Measurements from ENCODE around the gene RIPPLY2.

RIPPLY2 gene

DNA sequence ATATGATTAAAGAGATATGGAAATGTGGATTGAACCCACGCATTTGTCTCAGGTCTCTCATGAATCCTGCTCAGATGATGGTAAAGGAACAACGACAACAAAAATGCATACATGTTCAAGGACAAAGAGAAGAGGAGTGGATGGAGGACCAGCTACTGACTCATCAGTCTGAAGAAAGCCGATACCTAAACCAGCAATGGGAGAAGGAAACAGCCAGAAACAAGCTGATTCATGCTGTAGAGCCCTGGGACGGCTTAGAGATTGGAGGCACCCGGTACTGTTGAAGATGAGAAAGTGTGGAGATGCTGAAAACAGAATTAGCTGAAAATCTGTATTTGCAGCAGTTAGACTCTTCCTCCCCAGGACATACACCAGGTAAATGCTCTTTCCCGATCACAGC is 14.4 kb upstream of the RIPPLY2 start:
- no peaks in the 10 kb centered on the region for H3K36me3 ChIP-seq (ENCODE audit: insufficient read depth, low read length)
- no peaks in the 10 kb centered on the region for H3K9me3 ChIP-seq (ENCODE audit: low read length)
- H3K27ac ChIP-seq (ENCODE audit: low read depth, low read length): no peak overlapping the region
- no peaks in the 10 kb centered on the region for H3K4me1 ChIP-seq (ENCODE audit: insufficient read depth, low read length)
- H3K9ac ChIP-seq (ENCODE audit: low read length): no peak overlapping the region
- no peak overlapping the region for H3K4me3 ChIP-seq (ENCODE audit: low read depth in 1 of 2, low read length in 2 of 2)
- no peaks in the 10 kb centered on the region for H3K27me3 ChIP-seq (ENCODE audit: control insufficient read depth in 1 of 2, insufficient read depth in 2 of 2, low read length in 2 of 2)

DNA sequence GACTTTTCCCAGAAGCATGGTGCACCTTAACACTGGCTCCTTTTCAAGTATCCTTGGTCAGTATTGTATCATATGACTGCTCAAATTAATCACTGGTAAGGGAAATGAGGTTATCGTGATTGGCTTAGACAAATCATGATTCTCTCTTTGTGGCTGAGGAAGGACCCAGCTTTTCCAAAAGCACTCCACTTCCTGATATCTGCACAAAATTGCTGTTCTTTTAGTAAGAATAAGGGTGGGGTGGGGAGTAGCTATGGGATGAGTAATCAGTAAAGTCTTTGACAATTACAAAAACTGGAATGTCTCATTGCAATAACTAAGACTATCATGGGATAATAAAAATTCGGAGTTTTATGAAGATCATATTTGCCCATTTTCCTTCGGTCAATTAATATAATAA is 9.0 kb upstream of the RIPPLY2 start:
- Histone ChIP-seq H3K36me3 (ENCODE audit: insufficient read depth, low read length) (no peaks in the 10 kb centered on the region), H3K4me1 (ENCODE audit: insufficient read depth, low read length) (no peaks in the 10 kb centered on the region), H3K9me3 (ENCODE audit: low read length) (no peaks in the 10 kb centered on the region), H3K9ac (ENCODE audit: low read length) (no peak overlapping the region), H3K27me3 (ENCODE audit: control insufficient read depth in 1 of 2, insufficient read depth in 2 of 2, low read length in 2 of 2) (no peaks in the 10 kb centered on the region), H3K4me3 (ENCODE audit: low read depth in 1 of 2, low read length in 2 of 2) (no peak overlapping the region), H3K27ac (ENCODE audit: low read depth, low read length) (no peak overlapping the region)

DNA sequence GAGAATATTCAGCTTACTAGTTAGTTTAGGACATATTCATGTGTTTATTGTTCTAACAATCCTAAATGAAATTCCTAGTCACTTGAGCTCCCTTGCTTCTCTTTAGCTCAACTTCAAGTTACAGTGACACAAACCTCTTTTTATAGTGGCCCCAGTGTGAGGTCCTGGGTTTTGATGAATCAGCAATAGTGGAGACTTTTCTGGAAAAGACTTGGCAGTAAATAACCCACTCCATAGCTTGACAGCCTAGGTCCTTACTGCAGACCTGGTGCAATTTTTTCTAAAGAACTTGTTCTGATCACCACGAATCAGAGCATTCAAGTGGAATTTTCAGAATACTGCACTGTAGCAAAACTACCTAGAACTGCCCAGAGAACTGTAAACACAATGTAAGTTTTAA is 6.9 kb upstream of the RIPPLY2 start:
- H3K9ac ChIP-seq (ENCODE audit: low read length): no peak overlapping the region
- no peak overlapping the region for H3K27ac ChIP-seq (ENCODE audit: low read depth, low read length)
- H3K4me3 ChIP-seq (ENCODE audit: low read depth in 1 of 2, low read length in 2 of 2): no peak overlapping the region
- no peaks in the 10 kb centered on the region for H3K9me3 ChIP-seq (ENCODE audit: low read length)
- H3K4me1 ChIP-seq (ENCODE audit: insufficient read depth, low read length): no peaks in the 10 kb centered on the region
- H3K27me3 ChIP-seq (ENCODE audit: control insufficient read depth in 1 of 2, insufficient read depth in 2 of 2, low read length in 2 of 2): no peaks in the 10 kb centered on the region
- H3K36me3 ChIP-seq (ENCODE audit: insufficient read depth, low read length): no peaks in the 10 kb centered on the region

DNA sequence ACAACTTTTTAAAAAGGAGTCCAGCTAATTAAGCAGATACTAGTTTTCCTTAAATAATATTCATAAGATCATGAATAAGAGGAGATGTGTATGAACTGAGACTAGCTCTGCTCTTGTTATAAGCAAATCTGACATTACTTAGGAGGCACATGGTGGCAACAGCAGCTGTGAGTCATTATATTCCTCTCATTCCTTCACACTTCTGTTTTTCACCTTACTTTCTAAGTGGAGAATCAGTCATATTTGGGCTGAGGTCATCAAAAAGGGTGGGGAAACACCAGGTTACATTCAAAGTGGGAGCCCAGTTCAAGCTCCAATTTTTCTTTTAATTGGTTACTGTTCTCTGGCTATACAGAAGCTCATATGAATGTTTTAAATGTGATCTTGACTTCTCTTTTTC is 6.0 kb upstream of the RIPPLY2 start:
- no peak overlapping the region for H3K9ac ChIP-seq (ENCODE audit: low read length)
- no peaks in the 10 kb centered on the region for H3K27me3 ChIP-seq (ENCODE audit: control insufficient read depth in 1 of 2, insufficient read depth in 2 of 2, low read length in 2 of 2)

DNA sequence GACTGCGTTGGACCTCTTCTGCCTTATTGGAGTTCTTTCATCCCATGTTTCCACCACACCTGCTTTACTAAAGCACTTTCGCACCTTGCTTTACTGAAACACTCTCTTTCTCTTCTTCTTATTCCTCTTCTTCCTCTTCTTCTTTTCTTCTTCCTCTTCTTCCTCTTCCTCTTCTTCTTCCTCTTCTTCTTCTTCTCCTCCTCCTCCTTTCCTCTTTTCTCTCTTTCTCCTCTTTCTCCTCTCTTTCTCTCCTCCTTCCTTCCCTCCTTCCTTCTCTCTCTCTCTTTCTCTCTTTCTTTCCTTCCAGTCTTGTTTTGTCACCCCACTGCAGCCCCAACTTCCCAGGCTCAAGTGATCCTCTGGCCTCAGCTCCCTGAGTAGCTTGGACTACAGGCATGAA is 4.0 kb upstream of the RIPPLY2 start:
- Histone ChIP-seq H3K9me3 (ENCODE audit: low read length) (no peaks in the 10 kb centered on the region), H3K4me3 (ENCODE audit: low read depth in 1 of 2, low read length in 2 of 2) (no peak overlapping the region), H3K36me3 (ENCODE audit: insufficient read depth, low read length) (no peaks in the 10 kb centered on the region), H3K27ac (ENCODE audit: low read depth, low read length) (no peak overlapping the region), H3K9ac (ENCODE audit: low read length) (no peak overlapping the region), H3K27me3 (ENCODE audit: control insufficient read depth in 1 of 2, insufficient read depth in 2 of 2, low read length in 2 of 2) (no peaks in the 10 kb centered on the region), H3K4me1 (ENCODE audit: insufficient read depth, low read length) (peaks cover 5% of the 10 kb centered on the region)

More for the DNA sequence above, 6.0 kb upstream of the RIPPLY2 start:
- Histone ChIP-seq H3K27ac (ENCODE audit: low read depth, low read length) (no peak overlapping the region), H3K36me3 (ENCODE audit: insufficient read depth, low read length) (no peaks in the 10 kb centered on the region), H3K4me3 (ENCODE audit: low read depth in 1 of 2, low read length in 2 of 2) (no peak overlapping the region), H3K9me3 (ENCODE audit: low read length) (no peaks in the 10 kb centered on the region), H3K4me1 (ENCODE audit: insufficient read depth, low read length) (no peaks in the 10 kb centered on the region)

DNA sequence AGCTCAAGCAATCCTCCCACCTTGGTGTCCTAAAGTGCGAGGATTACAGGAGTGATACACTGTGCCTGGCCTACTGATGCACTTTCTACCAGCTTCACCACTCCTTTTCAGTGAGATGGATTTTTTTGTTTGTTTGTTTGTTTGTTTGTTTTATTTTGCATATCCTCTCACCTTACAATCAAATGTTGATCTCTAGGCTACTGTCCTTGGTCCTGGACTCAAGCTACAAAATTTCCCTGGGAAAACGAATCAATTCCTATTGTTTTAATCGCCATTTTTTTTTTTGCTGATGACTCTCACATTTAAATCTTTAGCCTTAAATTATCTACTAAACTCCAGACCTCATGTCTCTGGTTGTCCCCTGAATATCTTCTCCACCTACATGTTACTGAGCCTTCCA is 3.5 kb upstream of the RIPPLY2 start:
- Histone ChIP-seq H3K36me3 (ENCODE audit: insufficient read depth, low read length) (no peaks in the 10 kb centered on the region), H3K4me1 (ENCODE audit: insufficient read depth, low read length) (peaks cover 5% of the 10 kb centered on the region), H3K9me3 (ENCODE audit: low read length) (no peaks in the 10 kb centered on the region), H3K4me3 (ENCODE audit: low read depth in 1 of 2, low read length in 2 of 2) (no peak overlapping the region), H3K9ac (ENCODE audit: low read length) (no peak overlapping the region), H3K27ac (ENCODE audit: low read depth, low read length) (no peak overlapping the region), H3K27me3 (ENCODE audit: control insufficient read depth in 1 of 2, insufficient read depth in 2 of 2, low read length in 2 of 2) (no peaks in the 10 kb centered on the region)

DNA sequence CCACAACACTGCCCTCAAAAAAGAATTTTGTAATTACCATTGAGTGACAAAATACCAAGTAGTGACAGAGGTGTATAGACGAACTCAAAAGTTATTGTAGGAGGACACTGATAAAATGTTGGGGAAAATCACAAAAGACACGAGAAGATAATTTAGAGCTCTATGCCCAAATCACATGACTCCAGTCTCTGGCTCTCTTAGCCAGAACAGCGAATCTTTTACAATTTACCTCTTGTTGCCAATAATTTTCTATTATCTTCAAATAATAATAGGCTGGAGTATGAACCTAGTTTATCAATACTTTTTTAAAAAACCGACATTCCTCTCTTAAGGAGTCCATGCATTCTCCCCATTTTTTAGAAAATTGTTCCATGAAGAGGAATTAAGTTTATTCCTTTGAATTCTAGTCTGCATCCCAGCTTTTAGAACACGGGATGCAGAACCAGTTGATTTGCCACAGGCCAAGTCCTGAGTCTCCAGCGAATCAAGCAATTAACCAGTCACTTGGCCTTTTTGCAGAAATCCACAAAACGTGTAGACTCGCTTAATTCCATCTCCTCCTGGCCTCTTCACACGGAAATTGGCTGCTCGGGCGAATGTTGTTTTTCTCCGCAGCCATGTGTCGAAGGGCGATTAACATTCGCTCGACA is 507 bp upstream of the RIPPLY2 start:
- Histone ChIP-seq H3K9me3 (ENCODE audit: low read length) (no peaks in the 10 kb centered on the region), H3K27me3 (ENCODE audit: control insufficient read depth in 1 of 2, insufficient read depth in 2 of 2, low read length in 2 of 2) (no peaks in the 10 kb centered on the region), H3K4me1 (ENCODE audit: insufficient read depth, low read length) (peaks cover 5% of the 10 kb centered on the region), H3K27ac (ENCODE audit: low read depth, low read length) (no peak overlapping the region), H3K4me3 (ENCODE audit: low read depth in 1 of 2, low read length in 2 of 2) (peak overlapping the region; percentile 45 to 62), H3K9ac (ENCODE audit: low read length) (no peak overlapping the region), H3K36me3 (ENCODE audit: insufficient read depth, low read length) (no peaks in the 10 kb centered on the region)

DNA sequence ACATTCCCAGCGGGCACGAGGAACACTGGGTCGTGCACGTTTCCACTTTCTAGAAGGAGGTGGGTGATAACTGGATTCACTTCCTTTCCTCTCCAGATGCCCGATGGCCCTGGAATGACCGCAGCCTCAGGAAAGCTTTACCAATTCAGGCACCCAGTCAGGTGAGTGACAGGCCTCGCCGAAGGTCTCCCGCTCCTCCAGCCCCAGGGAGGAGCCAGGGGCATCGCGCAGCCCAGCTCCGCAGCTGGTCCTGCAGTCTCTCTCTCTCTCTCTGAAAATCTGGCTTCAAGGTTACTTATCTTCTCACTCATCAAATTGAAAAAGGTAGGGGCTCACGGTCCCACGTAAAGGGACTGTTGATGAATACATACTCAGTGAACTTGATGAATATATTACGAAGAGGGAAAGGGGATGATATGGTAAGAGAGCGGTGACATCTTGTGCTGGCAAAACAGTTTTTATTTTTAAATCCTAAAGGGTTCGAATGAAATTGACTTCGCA is 891 bp downstream of the RIPPLY2 start:
- H3K36me3 ChIP-seq (ENCODE audit: insufficient read depth, low read length): no peaks in the 10 kb centered on the region
- peak overlapping the region; percentile 45 to 62 for H3K4me3 ChIP-seq (ENCODE audit: low read depth in 1 of 2, low read length in 2 of 2)
- no peaks in the 10 kb centered on the region for H3K27me3 ChIP-seq (ENCODE audit: control insufficient read depth in 1 of 2, insufficient read depth in 2 of 2, low read length in 2 of 2)
- H3K9ac ChIP-seq (ENCODE audit: low read length): no peak overlapping the region
- H3K4me1 ChIP-seq (ENCODE audit: insufficient read depth, low read length): peaks cover 10% of the 10 kb centered on the region
- H3K9me3 ChIP-seq (ENCODE audit: low read length): no peaks in the 10 kb centered on the region
- H3K27ac ChIP-seq (ENCODE audit: low read depth, low read length): no peak overlapping the region

DNA sequence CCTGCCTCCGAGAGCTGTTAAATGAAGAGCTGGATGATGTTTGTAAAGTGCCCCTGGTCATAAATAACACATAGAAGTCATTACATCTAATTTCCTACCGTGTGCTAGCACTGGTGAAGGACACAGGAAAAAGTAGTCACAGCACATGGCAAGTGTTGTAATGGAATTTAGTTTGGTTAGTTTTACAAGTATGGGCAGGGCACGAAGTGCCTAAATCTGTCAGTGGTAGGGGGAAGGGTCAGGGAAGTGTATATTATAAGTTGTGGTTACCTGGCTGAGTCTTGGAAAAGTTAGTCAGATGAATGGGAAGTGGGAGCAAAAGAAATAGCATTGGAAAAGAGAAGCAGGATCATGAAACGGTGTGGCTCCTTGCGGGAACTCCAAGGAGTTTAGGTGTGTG is 1.6 kb downstream of the RIPPLY2 start:
- no peak overlapping the region for H3K9ac ChIP-seq (ENCODE audit: low read length)
- no peaks in the 10 kb centered on the region for H3K36me3 ChIP-seq (ENCODE audit: insufficient read depth, low read length)
- peaks cover 12% of the 10 kb centered on the region for H3K4me1 ChIP-seq (ENCODE audit: insufficient read depth, low read length)
- H3K4me3 ChIP-seq (ENCODE audit: low read depth in 1 of 2, low read length in 2 of 2): no peak overlapping the region
- H3K9me3 ChIP-seq (ENCODE audit: low read length): no peaks in the 10 kb centered on the region
- H3K27me3 ChIP-seq (ENCODE audit: control insufficient read depth in 1 of 2, insufficient read depth in 2 of 2, low read length in 2 of 2): no peaks in the 10 kb centered on the region
- H3K27ac ChIP-seq (ENCODE audit: low read depth, low read length): no peak overlapping the region

DNA sequence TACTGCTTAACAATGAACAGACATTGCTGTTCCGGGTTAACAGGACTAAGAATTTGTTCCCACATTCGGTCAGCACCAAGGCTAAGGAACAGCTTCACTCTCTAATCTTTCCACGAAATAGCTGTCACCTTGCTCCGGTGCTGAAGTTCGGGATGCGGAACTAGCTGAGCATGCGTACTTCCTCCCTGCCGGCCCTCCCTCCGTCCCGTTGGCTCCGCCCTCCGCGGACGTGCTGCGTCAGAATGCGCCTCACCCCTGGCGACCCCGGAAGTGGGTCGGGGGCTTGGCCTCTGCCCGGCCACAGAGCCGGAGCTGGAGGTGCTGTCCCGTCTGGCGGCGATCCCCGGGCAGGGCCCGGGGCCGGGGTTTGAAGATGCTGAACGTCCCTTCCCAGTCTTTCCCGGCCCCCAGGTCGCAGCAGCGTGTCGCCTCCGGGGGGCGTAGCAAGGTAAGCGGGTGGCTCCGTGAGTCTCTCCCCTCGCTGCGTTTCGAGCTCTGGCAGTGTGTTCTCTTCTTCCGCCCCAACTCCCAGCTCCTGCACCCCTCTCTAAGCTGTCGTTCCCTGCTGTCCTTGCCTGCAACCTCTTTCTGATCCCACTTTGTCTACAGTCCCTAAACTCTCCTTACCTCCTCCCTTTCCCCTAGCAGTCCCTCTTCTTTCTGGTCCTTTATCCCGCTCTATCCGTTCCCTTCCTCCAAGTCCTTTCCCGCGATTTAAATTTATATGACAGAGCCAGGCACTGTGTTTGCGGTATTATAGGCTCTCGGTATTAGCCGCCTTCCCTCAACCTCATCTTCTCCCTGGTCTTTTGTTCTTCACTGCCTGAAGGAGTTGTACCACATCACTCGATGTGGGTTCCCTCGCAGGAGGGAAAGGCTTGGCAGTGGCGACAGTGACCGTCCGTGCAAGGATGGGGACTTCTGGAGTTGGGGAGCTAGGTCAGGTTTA is 6.5 kb downstream of the RIPPLY2 start, which contains the start of gene CYB5R4:
CYB5R4 (plus strand) TSS at position 280 of the 949 bp plus-strand sequence; CDS start at position 374, 94 bp downstream.
- H3K9ac ChIP-seq (ENCODE audit: low read length): peak within 1 kb of the TSS; percentile 69
- H3K4me1 ChIP-seq (ENCODE audit: insufficient read depth, low read length): peaks cover 20% of the 10 kb centered on the region
- H3K27me3 ChIP-seq (ENCODE audit: control insufficient read depth in 1 of 2, insufficient read depth in 2 of 2, low read length in 2 of 2): no peaks in the 10 kb centered on the region
- peak within 1 kb of the TSS; percentile 94 for H3K27ac ChIP-seq (ENCODE audit: low read depth, low read length)
- no peaks in the 10 kb centered on the region for H3K36me3 ChIP-seq (ENCODE audit: insufficient read depth, low read length)
- H3K4me3 ChIP-seq (ENCODE audit: low read depth in 1 of 2, low read length in 2 of 2): peak within 1 kb of the TSS; percentile 90 to 97
- no peaks in the 10 kb centered on the region for H3K9me3 ChIP-seq (ENCODE audit: low read length)

DNA sequence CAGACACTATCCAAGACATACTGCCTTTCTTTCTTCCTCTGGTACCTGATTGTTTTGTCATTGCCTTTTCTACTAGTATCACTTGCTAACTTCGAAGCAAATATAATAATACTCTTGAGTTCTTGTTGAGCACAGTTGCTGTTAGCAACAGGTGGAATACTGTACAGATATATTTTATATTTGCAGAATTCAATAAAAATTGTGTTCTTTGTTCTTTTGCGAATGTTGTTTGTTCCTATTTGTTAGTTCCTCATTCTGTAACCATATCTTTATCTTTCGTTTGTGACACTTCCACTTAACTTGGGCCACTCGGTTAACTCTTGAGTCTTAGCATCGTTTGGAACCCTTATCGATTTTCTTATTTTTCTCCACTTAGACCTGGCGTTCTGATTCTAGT is 7.2 kb downstream of the RIPPLY2 start:
- no peaks in the 10 kb centered on the region for H3K9me3 ChIP-seq (ENCODE audit: low read length)
- no peaks in the 10 kb centered on the region for H3K27me3 ChIP-seq (ENCODE audit: control insufficient read depth in 1 of 2, insufficient read depth in 2 of 2, low read length in 2 of 2)
- peaks cover 4% of the 10 kb centered on the region for H3K36me3 ChIP-seq (ENCODE audit: insufficient read depth, low read length)
- H3K27ac ChIP-seq (ENCODE audit: low read depth, low read length): no peak overlapping the region
- peak overlapping the region; percentile 69 for H3K9ac ChIP-seq (ENCODE audit: low read length)
- H3K4me1 ChIP-seq (ENCODE audit: insufficient read depth, low read length): peaks cover 20% of the 10 kb centered on the region
- H3K4me3 ChIP-seq (ENCODE audit: low read depth in 1 of 2, low read length in 2 of 2): peak overlapping the region; percentile 90 to 97

Measured in muscle layer of colon (tissue), 2 donors.